Measurements from ENCODE around the gene SMIM12.

The SMIM12 gene

DNA sequence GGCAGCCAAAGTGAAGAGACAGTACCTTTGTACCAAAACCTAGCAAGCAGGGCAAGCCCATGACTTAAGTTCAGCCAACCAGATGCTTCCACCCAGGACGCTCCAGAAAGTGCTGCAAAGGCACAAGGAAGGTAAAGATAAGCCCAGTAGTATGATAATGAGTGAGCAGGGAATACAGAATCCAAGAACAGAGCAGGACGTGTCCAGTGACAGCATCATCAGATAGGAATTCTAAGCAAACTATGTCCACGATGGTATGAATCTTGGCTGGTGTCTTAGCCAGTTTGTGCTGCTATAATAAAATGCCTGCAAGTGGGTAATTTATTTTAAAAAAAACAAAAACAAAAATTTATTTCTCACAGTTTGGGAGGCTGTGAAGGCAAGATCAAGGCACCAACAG lies 53.2 kb downstream of the SMIM12 start:
- no peak overlapping the region for H2AFZ ChIP-seq (ENCODE audit: low read depth, low read length, severe bottlenecking)
- H4K20me1 ChIP-seq (ENCODE audit: low read depth, low read length) = no peaks in the 10 kb centered on the region
- TF ChIP-seq EZH2phosphoT487 (conservative IDR thresholded peaks at IDR 0.05; ENCODE audit: low read length) = no peak
- TF ChIP-seq, protein P1, sequence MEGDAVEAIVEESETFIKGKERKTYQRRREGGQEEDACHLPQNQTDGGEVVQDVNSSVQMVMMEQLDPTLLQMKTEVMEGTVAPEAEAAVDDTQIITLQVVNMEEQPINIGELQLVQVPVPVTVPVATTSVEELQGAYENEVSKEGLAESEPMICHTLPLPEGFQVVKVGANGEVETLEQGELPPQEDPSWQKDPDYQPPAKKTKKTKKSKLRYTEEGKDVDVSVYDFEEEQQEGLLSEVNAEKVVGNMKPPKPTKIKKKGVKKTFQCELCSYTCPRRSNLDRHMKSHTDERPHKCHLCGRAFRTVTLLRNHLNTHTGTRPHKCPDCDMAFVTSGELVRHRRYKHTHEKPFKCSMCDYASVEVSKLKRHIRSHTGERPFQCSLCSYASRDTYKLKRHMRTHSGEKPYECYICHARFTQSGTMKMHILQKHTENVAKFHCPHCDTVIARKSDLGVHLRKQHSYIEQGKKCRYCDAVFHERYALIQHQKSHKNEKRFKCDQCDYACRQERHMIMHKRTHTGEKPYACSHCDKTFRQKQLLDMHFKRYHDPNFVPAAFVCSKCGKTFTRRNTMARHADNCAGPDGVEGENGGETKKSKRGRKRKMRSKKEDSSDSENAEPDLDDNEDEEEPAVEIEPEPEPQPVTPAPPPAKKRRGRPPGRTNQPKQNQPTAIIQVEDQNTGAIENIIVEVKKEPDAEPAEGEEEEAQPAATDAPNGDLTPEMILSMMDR (IDR thresholded peaks at IDR 0.05; ENCODE audit: insufficient read depth, low read length, poor library complexity, severe bottlenecking) = no peak
- H3K4me2 ChIP-seq (ENCODE audit: low read depth, low read length, poor library complexity, severe bottlenecking) = no peak overlapping the region
- H3K4me3 ChIP-seq (ENCODE audit: insufficient read depth, low read length, poor library complexity, severe bottlenecking) = no peak overlapping the region
- no peaks in the 10 kb centered on the region for H3K79me2 ChIP-seq (ENCODE audit: insufficient read depth, low read length)
- no peaks in the 10 kb centered on the region for H3K27me3 ChIP-seq (ENCODE audit: low read length)
- no peak overlapping the region for H3K9ac ChIP-seq (ENCODE audit: low read length)
- H3F3A ChIP-seq (ENCODE audit: insufficient read depth) = no peaks in the 10 kb centered on the region
- H3K9me2 ChIP-seq (replicated peaks; ENCODE audit: insufficient read depth, low read length) = no peaks in the 10 kb centered on the region
- H3K27ac ChIP-seq (ENCODE audit: low read depth, low read length) = no peak overlapping the region
- no peaks in the 10 kb centered on the region for H3K36me3 ChIP-seq (ENCODE audit: low read length)
- H3K9me3 ChIP-seq (ENCODE audit: insufficient read depth, low read length) = no peaks in the 10 kb centered on the region

DNA sequence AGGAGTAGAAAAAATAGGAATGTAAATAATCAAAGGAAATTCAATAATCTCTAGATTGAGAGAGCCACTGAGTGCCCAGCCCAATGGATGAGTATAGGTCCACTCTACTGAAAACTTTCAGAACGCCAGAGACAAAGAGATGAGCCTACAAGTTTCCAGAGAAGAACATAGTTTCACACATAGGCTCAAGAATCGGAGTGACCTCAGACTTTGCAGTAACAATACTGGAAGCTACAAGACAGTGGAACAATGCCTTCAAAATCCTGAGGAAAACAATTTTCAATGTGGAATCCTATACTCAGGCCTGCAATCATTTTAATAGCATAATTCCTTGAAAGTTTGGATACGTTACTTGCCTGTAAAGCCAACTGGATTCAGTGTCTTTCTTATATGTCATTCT lies 55.8 kb downstream of the SMIM12 start:
- H4K20me1 ChIP-seq (ENCODE audit: low read depth, low read length) = no peaks in the 10 kb centered on the region
- TF ChIP-seq, protein P1 (IDR thresholded peaks at IDR 0.05; ENCODE audit: insufficient read depth, low read length, poor library complexity, severe bottlenecking) = no peak
- no peak for TF ChIP-seq EZH2phosphoT487 (conservative IDR thresholded peaks at IDR 0.05; ENCODE audit: low read length)
- H3F3A ChIP-seq (ENCODE audit: insufficient read depth) = no peaks in the 10 kb centered on the region
- H3K4me3 ChIP-seq (ENCODE audit: insufficient read depth, low read length, poor library complexity, severe bottlenecking) = no peak overlapping the region
- H3K27me3 ChIP-seq (ENCODE audit: low read length) = no peaks in the 10 kb centered on the region
- H3K9me3 ChIP-seq (ENCODE audit: insufficient read depth, low read length) = no peaks in the 10 kb centered on the region
- H2AFZ ChIP-seq (ENCODE audit: low read depth, low read length, severe bottlenecking) = no peak overlapping the region
- H3K27ac ChIP-seq (ENCODE audit: low read depth, low read length) = no peak overlapping the region
- H3K9ac ChIP-seq (ENCODE audit: low read length) = no peak overlapping the region
- H3K9me2 ChIP-seq (replicated peaks; ENCODE audit: insufficient read depth, low read length) = no peaks in the 10 kb centered on the region
- H3K79me2 ChIP-seq (ENCODE audit: insufficient read depth, low read length) = no peaks in the 10 kb centered on the region
- no peaks in the 10 kb centered on the region for H3K36me3 ChIP-seq (ENCODE audit: low read length)
- H3K4me2 ChIP-seq (ENCODE audit: low read depth, low read length, poor library complexity, severe bottlenecking) = no peak overlapping the region
